Measurements from ENCODE around the gene TANC1. TPM values are rescaled to one million over a fixed set of nuclear protein-coding genes. Genes with fewer than 3 reads are reported as not detected.
A peak's percentile ranks its signal among the peaks of the same experiment; 100 is the strongest.

Gene TANC1
- total and polyA plus RNA-seq, 2 of the 4 experiments (the other 2 are of a cell fraction) = 10.2 to 12.9 TPM

DNA sequence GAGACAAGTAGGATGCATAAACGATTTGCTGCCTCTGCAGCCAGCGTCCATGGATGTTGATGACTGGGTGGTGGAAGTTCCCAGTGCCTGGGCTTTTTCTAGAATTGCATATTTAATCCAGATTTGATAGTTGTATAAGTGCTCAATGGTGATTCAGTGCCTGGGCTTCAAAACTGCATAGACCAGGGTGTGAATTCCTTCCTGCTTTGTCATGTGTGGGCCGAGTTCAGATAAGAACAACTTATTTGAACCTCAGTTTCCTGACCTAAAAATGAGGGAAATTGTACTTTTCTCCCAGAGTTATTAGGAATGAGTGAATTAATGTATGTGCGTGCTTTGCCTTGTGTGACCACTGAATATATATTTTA, 163.5 kb downstream of the TANC1 start (continued):
- peak; percentile 88 for TF ChIP-seq RFX5 (IDR thresholded peaks at IDR 0.05; ENCODE audit: low read depth, low read length)

DNA sequence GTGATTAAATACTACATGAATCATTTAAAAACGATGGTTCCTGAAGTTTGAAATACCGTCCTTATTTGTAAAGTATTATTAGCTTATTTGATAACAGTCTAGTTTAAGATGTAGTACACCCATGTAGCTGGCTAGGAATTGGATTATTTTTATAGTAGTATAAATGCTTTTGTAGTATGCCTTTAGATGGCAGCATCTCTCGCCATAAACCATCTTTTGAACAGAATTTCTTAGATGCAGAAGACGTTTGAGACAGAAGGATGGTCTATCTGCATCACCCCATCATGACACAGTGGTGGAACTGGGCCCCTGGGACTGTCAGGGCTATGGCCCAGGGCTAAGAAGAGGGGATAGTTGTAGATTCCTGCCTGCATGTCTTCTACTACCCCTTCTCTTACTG, 165.4 kb downstream of the TANC1 start:
- peak overlapping the region; percentile 43; the same call in 1 of the 2 replicates for H3K14ac ChIP-seq (replicated peaks; ENCODE audit: low read depth, low read length)
- POLR2A ChIA-PET (ENCODE audit: unreplicated experiment) = no interaction called here
- H4K8ac ChIP-seq (ENCODE audit: low read depth in 2 of 2, low read length in 2 of 2) = peak overlapping the region in 1 of 2 experiments; percentile 44; a peak in 1 of 4 replicates
- peak overlapping the region; percentile 71; the same call in 1 of the 2 replicates for H2AK5ac ChIP-seq (ENCODE audit: low read depth, low read length)
- peak overlapping the region; percentile 46; the same call in 1 of the 2 replicates for H4K91ac ChIP-seq (ENCODE audit: insufficient read depth, low read depth, low read length)
- H3K4me2 ChIP-seq (ENCODE audit: low read depth, low read length) = no peak overlapping the region
- H2BK120ac ChIP-seq (ENCODE audit: low read depth, low read length) = peak overlapping the region; percentile 71; the same call in 1 of the 2 replicates
- H3K36me3 ChIP-seq (ENCODE audit: control insufficient read depth, insufficient read depth, low read length) = no peaks in the 10 kb centered on the region
- peak overlapping the region; percentile 28 for H2BK5ac ChIP-seq (ENCODE audit: low read depth, low read length, poor library complexity, severe bottlenecking)
- dilution Hi-C loops (cut with HindIII; ENCODE audit: low sequenced_read_pairs, unreplicated experiment) (no loop called here), in situ Hi-C loops (cut with MboI; ENCODE audit: low sequenced_read_pairs) (no loop called here), intact Hi-C loops (cut with micrococcal nuclease) (loop anchor here (1.0 to 10.0 kb wide), 3 partner anchors 69 to 671 kb away; partner anchors contain the start of gene BAZ2B)
- ATAC-seq (ENCODE audit: low read depth) = no peak
- no peaks in the 10 kb centered on the region for H4K20me1 ChIP-seq (ENCODE audit: insufficient read depth, low read length)
- H3K9me3 ChIP-seq (ENCODE audit: control insufficient read depth, insufficient read depth, low read length) = no peaks in the 10 kb centered on the region
- peaks cover 18% of the 10 kb centered on the region for H3K9me1 ChIP-seq (ENCODE audit: insufficient read depth, low read length)
- H3K23ac ChIP-seq (ENCODE audit: low read depth, low read length) = peak overlapping the region; percentile 49; the same call in 1 of the 2 replicates
- H3K27me3 ChIP-seq (ENCODE audit: control insufficient read depth, insufficient read depth, low read length) = no peaks in the 10 kb centered on the region
- H4K5ac ChIP-seq (ENCODE audit: low read depth, low read length) = peak overlapping the region; percentile 30
- CTCF ChIA-PET = interaction anchor here (1.1 to 1.6 kb wide), 3 partner anchors 10 to 14 kb away, joined by 3 to 5 read pairs (median 4); no protein-coding TSS in a partner anchor
- H2BK20ac ChIP-seq (ENCODE audit: low read depth, low read length) = peak overlapping the region; percentile 70; the same call in 1 of the 2 replicates
- peak overlapping the region; percentile 63; the same call in 1 of the 3 replicates for H2BK15ac ChIP-seq (ENCODE audit: low read depth, low read length)
- H3K27ac ChIP-seq (ENCODE audit: insufficient read depth, low read length) = no peak overlapping the region
- WGBS, 2 experiments (ENCODE audit: extremely low coverage in 2 of 2, insufficient read length in 1 of 2) = 60% methylated on average over 1 of the region's 4 CpGs; no CpG with 5 or more reads in 1 of the 2 experiments
- H3K4ac ChIP-seq (ENCODE audit: low read depth, low read length) = peak overlapping the region; percentile 58; the same call in 1 of the 2 replicates
- no peak overlapping the region for H3K4me3 ChIP-seq (ENCODE audit: insufficient read depth, low read depth, low read length)
- H3K4me1 ChIP-seq (ENCODE audit: control insufficient read depth, insufficient read depth, low read length) = peaks cover 39% of the 10 kb centered on the region
- peak overlapping the region; percentile 34 for H3K18ac ChIP-seq (ENCODE audit: low read depth, low read length)
- no peak overlapping the region for H3K9ac ChIP-seq (ENCODE audit: low read depth, low read length)
- DNase-seq = peak; percentile 61
- no peak overlapping the region for H2AFZ ChIP-seq (replicated peaks; ENCODE audit: low read length, poor library complexity)
- no peak overlapping the region for H3K56ac ChIP-seq (ENCODE audit: extremely low read depth, insufficient read depth, low read length)
- H3K79me1 ChIP-seq (ENCODE audit: low read depth in 1 of 2, low read length in 2 of 2) = peaks cover 22 to 58% of the 10 kb centered on the region in 2 experiments
- BruUV-seq (replicated peaks) = no TSS peak
- no peak overlapping the region for H2AK9ac ChIP-seq (replicated peaks; ENCODE audit: low read depth, low read length, poor library complexity)
- TF ChIP-seq RCOR1 (IDR thresholded peaks at IDR 0.05; ENCODE audit: insufficient replicate concordance, low read length) = no peak
- TF ChIP-seq POLR2A (IDR thresholded peaks at IDR 0.05; ENCODE audit: low read depth, low read length) = no peak
- TF ChIP-seq ELK1 (IDR thresholded peaks at IDR 0.05; ENCODE audit: borderline replicate concordance, low read depth, low read length) = no peak
- TF ChIP-seq MXI1 (IDR thresholded peaks at IDR 0.05; ENCODE audit: borderline replicate concordance, low read depth, low read length) = no peak
- TF ChIP-seq NFE2L2 (IDR thresholded peaks at IDR 0.05; ENCODE audit: low read depth, low read length) = no peak
- TF ChIP-seq CEBPB (IDR thresholded peaks at IDR 0.05; ENCODE audit: low read depth, low read length) = no peak
- TF ChIP-seq RFX5 (IDR thresholded peaks at IDR 0.05; ENCODE audit: low read depth, low read length) = no peak
- TF ChIP-seq, protein P1, sequence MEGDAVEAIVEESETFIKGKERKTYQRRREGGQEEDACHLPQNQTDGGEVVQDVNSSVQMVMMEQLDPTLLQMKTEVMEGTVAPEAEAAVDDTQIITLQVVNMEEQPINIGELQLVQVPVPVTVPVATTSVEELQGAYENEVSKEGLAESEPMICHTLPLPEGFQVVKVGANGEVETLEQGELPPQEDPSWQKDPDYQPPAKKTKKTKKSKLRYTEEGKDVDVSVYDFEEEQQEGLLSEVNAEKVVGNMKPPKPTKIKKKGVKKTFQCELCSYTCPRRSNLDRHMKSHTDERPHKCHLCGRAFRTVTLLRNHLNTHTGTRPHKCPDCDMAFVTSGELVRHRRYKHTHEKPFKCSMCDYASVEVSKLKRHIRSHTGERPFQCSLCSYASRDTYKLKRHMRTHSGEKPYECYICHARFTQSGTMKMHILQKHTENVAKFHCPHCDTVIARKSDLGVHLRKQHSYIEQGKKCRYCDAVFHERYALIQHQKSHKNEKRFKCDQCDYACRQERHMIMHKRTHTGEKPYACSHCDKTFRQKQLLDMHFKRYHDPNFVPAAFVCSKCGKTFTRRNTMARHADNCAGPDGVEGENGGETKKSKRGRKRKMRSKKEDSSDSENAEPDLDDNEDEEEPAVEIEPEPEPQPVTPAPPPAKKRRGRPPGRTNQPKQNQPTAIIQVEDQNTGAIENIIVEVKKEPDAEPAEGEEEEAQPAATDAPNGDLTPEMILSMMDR (conservative IDR thresholded peaks at IDR 0.05; ENCODE audit: low read depth, low read length) = peak; percentile 36
- no peak for TF ChIP-seq FOS (IDR thresholded peaks at IDR 0.05; ENCODE audit: low read depth, low read length)
- no peak for TF ChIP-seq BHLHE40 (IDR thresholded peaks at IDR 0.05; ENCODE audit: low read depth, low read length)
- no peak for TF ChIP-seq MAFK (IDR thresholded peaks at IDR 0.05; ENCODE audit: low read depth, low read length)
- TF ChIP-seq SMC3 (IDR thresholded peaks at IDR 0.05; ENCODE audit: low read depth, low read length) = 0 out of 2 replicates have a peak, but pooled peaks have one; percentile 9
- TF ChIP-seq CHD1 (IDR thresholded peaks at IDR 0.05; ENCODE audit: low read depth, low read length) = no peak
- TF ChIP-seq RAD21 (IDR thresholded peaks at IDR 0.05; ENCODE audit: low read length) = peak; percentile 45
- TF ChIP-seq MAZ (IDR thresholded peaks at IDR 0.05; ENCODE audit: borderline replicate concordance, low read depth, low read length) = no peak

Data from IMR-90 (cell line).